ENCODE measurements around the gene NUP210.

NUP210 gene

GRCh38 chr3:13325892-13326443 lies 94.2 kb downstream of the NUP210 start:
- H3K9me3 ChIP-seq (ENCODE audit: low read depth, low read length), result no peaks in the 10 kb centered on the region
- no peak overlapping the region for H3K9ac ChIP-seq (ENCODE audit: insufficient read length)
- H3K27ac ChIP-seq, result no peak overlapping the region
- DNase-seq (ENCODE audit: low read depth, low spot score), result no peak
- TF ChIP-seq POLR2AphosphoS5 (IDR thresholded peaks at IDR 0.05; ENCODE audit: borderline replicate concordance, low read depth, low read length), result no peak
- TF ChIP-seq FOXP2 (optimal IDR thresholded peaks at IDR 0.05; ENCODE audit: control extremely low read depth, extremely low read length, insufficient read depth), result no peak
- TF ChIP-seq EZH2 (IDR thresholded peaks at IDR 0.05), result no peak
- no peaks in the 10 kb centered on the region for H3K36me3 ChIP-seq (ENCODE audit: insufficient read depth, low read length)
- no peak overlapping the region for H3K4me3 ChIP-seq

- Histone ChIP-seq H3K27ac (no peak overlapping the region), H3K9me3 (ENCODE audit: low read depth, low read length) (no peaks in the 10 kb centered on the region), H3K4me3 (no peak overlapping the region), H3K9ac (ENCODE audit: insufficient read length) (no peak overlapping the region), H3K36me3 (ENCODE audit: insufficient read depth, low read length) (no peaks in the 10 kb centered on the region)
- no peak for DNase-seq (ENCODE audit: low read depth, low spot score)
- TF ChIP-seq POLR2AphosphoS5 (IDR thresholded peaks at IDR 0.05; ENCODE audit: borderline replicate concordance, low read depth, low read length) (no peak), EZH2 (IDR thresholded peaks at IDR 0.05) (no peak), FOXP2 (optimal IDR thresholded peaks at IDR 0.05; ENCODE audit: control extremely low read depth, extremely low read length, insufficient read depth) (no peak)
Measured at GRCh38 chr3:13324835-13325501, 95.2 kb downstream of the NUP210 start.

- H3K9ac ChIP-seq (ENCODE audit: insufficient read length), result no peak overlapping the region
- H3K27ac ChIP-seq, result no peak overlapping the region
- no peaks in the 10 kb centered on the region for H3K36me3 ChIP-seq (ENCODE audit: insufficient read depth, low read length)
Measured at GRCh38 chr3:13323822-13324221, 96.3 kb downstream of the NUP210 start.

GRCh38 chr3:13322324-13322723 lies 97.8 kb downstream of the NUP210 start:
- Histone ChIP-seq H3K9me3 (ENCODE audit: low read depth, low read length) (no peaks in the 10 kb centered on the region), H3K4me3 (no peak overlapping the region), H3K9ac (ENCODE audit: insufficient read length) (no peak overlapping the region), H3K27ac (no peak overlapping the region), H3K36me3 (ENCODE audit: insufficient read depth, low read length) (no peaks in the 10 kb centered on the region)
- TF ChIP-seq POLR2AphosphoS5 (IDR thresholded peaks at IDR 0.05; ENCODE audit: borderline replicate concordance, low read depth, low read length), result no peak
- TF ChIP-seq FOXP2 (optimal IDR thresholded peaks at IDR 0.05; ENCODE audit: control extremely low read depth, extremely low read length, insufficient read depth), result no peak
- TF ChIP-seq EZH2 (IDR thresholded peaks at IDR 0.05), result no peak
- no peak for DNase-seq (ENCODE audit: low read depth, low spot score)

More at GRCh38 chr3:13323822-13324221, 96.3 kb downstream of the NUP210 start:
- no peak for TF ChIP-seq POLR2AphosphoS5 (IDR thresholded peaks at IDR 0.05; ENCODE audit: borderline replicate concordance, low read depth, low read length)
- no peak for TF ChIP-seq EZH2 (IDR thresholded peaks at IDR 0.05)
- no peak for TF ChIP-seq FOXP2 (optimal IDR thresholded peaks at IDR 0.05; ENCODE audit: control extremely low read depth, extremely low read length, insufficient read depth)
- DNase-seq (ENCODE audit: low read depth, low spot score), result no peak
- no peaks in the 10 kb centered on the region for H3K9me3 ChIP-seq (ENCODE audit: low read depth, low read length)
- H3K4me3 ChIP-seq, result no peak overlapping the region

GRCh38 chr3:13319564-13320220 lies 100.4 kb downstream of the NUP210 start:
- TF ChIP-seq FOXP2 (optimal IDR thresholded peaks at IDR 0.05; ENCODE audit: control extremely low read depth, extremely low read length, insufficient read depth), result no peak
- Histone ChIP-seq H3K36me3 (ENCODE audit: insufficient read depth, low read length) (no peaks in the 10 kb centered on the region), H3K27ac (no peak overlapping the region), H3K9ac (ENCODE audit: insufficient read length) (no peak overlapping the region), H3K4me3 (no peak overlapping the region), H3K9me3 (ENCODE audit: low read depth, low read length) (no peaks in the 10 kb centered on the region)
- DNase-seq (ENCODE audit: low read depth, low spot score), result no peak

GRCh38 chr3:13318626-13319470 lies 101.3 kb downstream of the NUP210 start:
- H3K36me3 ChIP-seq (ENCODE audit: insufficient read depth, low read length), result no peaks in the 10 kb centered on the region
- no peak overlapping the region for H3K27ac ChIP-seq

GRCh38 chr3:13317596-13318320 lies 102.4 kb downstream of the NUP210 start:
- DNase-seq (ENCODE audit: low read depth, low spot score), result no peak
- Histone ChIP-seq H3K4me3 (no peak overlapping the region), H3K9me3 (ENCODE audit: low read depth, low read length) (no peaks in the 10 kb centered on the region), H3K36me3 (ENCODE audit: insufficient read depth, low read length) (no peaks in the 10 kb centered on the region), H3K27ac (no peak overlapping the region), H3K9ac (ENCODE audit: insufficient read length) (no peak overlapping the region)
- TF ChIP-seq FOXP2 (optimal IDR thresholded peaks at IDR 0.05; ENCODE audit: control extremely low read depth, extremely low read length, insufficient read depth) (no peak), EZH2 (IDR thresholded peaks at IDR 0.05) (no peak), POLR2AphosphoS5 (IDR thresholded peaks at IDR 0.05; ENCODE audit: borderline replicate concordance, low read depth, low read length) (no peak)

More at GRCh38 chr3:13318626-13319470, 101.3 kb downstream of the NUP210 start:
- no peaks in the 10 kb centered on the region for H3K9me3 ChIP-seq (ENCODE audit: low read depth, low read length)
- no peak overlapping the region for H3K9ac ChIP-seq (ENCODE audit: insufficient read length)
- no peak overlapping the region for H3K4me3 ChIP-seq
- DNase-seq (ENCODE audit: low read depth, low spot score), result no peak
- TF ChIP-seq EZH2 (IDR thresholded peaks at IDR 0.05), result no peak
- TF ChIP-seq POLR2AphosphoS5 (IDR thresholded peaks at IDR 0.05; ENCODE audit: borderline replicate concordance, low read depth, low read length), result no peak
- no peak for TF ChIP-seq FOXP2 (optimal IDR thresholded peaks at IDR 0.05; ENCODE audit: control extremely low read depth, extremely low read length, insufficient read depth)

All from SK-N-MC (cell line).